Measurements from ENCODE around the gene TRIM25.

Gene TRIM25

GRCh38 chr17:56926704-56927103 is 12.9 kb upstream of the TRIM25 start:
- H3K4me3 ChIP-seq (ENCODE audit: low read depth, low read length): no peak overlapping the region

GRCh38 chr17:56926270-56926669 is 12.4 kb upstream of the TRIM25 start:
- H3K4me3 ChIP-seq (ENCODE audit: low read depth, low read length): no peak overlapping the region

- H3K4me3 ChIP-seq (ENCODE audit: low read depth, low read length): no peak overlapping the region
These were observed 11.2 kb upstream of the TRIM25 start for GRCh38 chr17:56925088-56925487.

GRCh38 chr17:56919717-56920116 is 5.9 kb upstream of the TRIM25 start:
- H3K4me3 ChIP-seq (ENCODE audit: low read depth, low read length): no peak overlapping the region

GRCh38 chr17:56918916-56919315 is 5.1 kb upstream of the TRIM25 start:
- no peak overlapping the region for H3K4me3 ChIP-seq (ENCODE audit: low read depth, low read length)

GRCh38 chr17:56917559-56918296 is 3.9 kb upstream of the TRIM25 start:
- no peak overlapping the region for H3K4me3 ChIP-seq (ENCODE audit: low read depth, low read length)

GRCh38 chr17:56914581-56915273 is 878 bp upstream of the TRIM25 start:
- H3K4me3 ChIP-seq (ENCODE audit: low read depth, low read length): peak overlapping the region; percentile 74

- peak overlapping the region; percentile 74 for H3K4me3 ChIP-seq (ENCODE audit: low read depth, low read length)
These were observed 439 bp downstream of the TRIM25 start for GRCh38 chr17:56913353-56913866.

- H3K4me3 ChIP-seq (ENCODE audit: low read depth, low read length): peak overlapping the region; percentile 74
These were observed 893 bp downstream of the TRIM25 start for GRCh38 chr17:56913000-56913311.

GRCh38 chr17:56912105-56912999 is 1.5 kb downstream of the TRIM25 start:
- no peak overlapping the region for H3K4me3 ChIP-seq (ENCODE audit: low read depth, low read length)

- H3K4me3 ChIP-seq (ENCODE audit: low read depth, low read length): no peak overlapping the region
These were observed 3.2 kb downstream of the TRIM25 start for GRCh38 chr17:56910509-56911235.

GRCh38 chr17:56909742-56910508 is 3.9 kb downstream of the TRIM25 start:
- no peak overlapping the region for H3K4me3 ChIP-seq (ENCODE audit: low read depth, low read length)

GRCh38 chr17:56908001-56908542 is 5.8 kb downstream of the TRIM25 start:
- no peak overlapping the region for H3K4me3 ChIP-seq (ENCODE audit: low read depth, low read length)

- H3K4me3 ChIP-seq (ENCODE audit: low read depth, low read length): no peak overlapping the region
These were observed 10.3 kb downstream of the TRIM25 start for GRCh38 chr17:56903560-56903959.

GRCh38 chr17:56902348-56902747 is 11.5 kb downstream of the TRIM25 start:
- H3K4me3 ChIP-seq (ENCODE audit: low read depth, low read length): no peak overlapping the region

GRCh38 chr17:56899403-56899802 is 14.4 kb downstream of the TRIM25 start:
- H3K4me3 ChIP-seq (ENCODE audit: low read depth, low read length): no peak overlapping the region

- no peak overlapping the region for H3K4me3 ChIP-seq (ENCODE audit: low read depth, low read length)
These were observed 15.0 kb downstream of the TRIM25 start for GRCh38 chr17:56898874-56899273.

- no peak overlapping the region for H3K4me3 ChIP-seq (ENCODE audit: low read depth, low read length)
These were observed 16.0 kb downstream of the TRIM25 start for GRCh38 chr17:56897646-56898424.

- H3K4me3 ChIP-seq (ENCODE audit: low read depth, low read length): no peak overlapping the region
These were observed 16.9 kb downstream of the TRIM25 start for GRCh38 chr17:56896968-56897359.
